Endodermal cell (in vitro differentiated cells): ENCODE results near the gene TRIM44. TPM values are rescaled to one million over a fixed set of nuclear protein-coding genes. Genes with fewer than 3 reads are reported as not detected.

ENCODE experiments used
- DNase-seq: peaks from one replicate; pipeline ENCODE4 v3.0.0-alpha.2; 2017
- H3K27ac ChIP-seq: 2 replicates; pipeline ENCODE4 v1.5.1; 2013; ENCODE audit warnings: mild to moderate bottlenecking, low read depth, low read length, moderate library complexity
- H3K27me3 ChIP-seq: 2 replicates; pipeline ENCODE4 v1.6.1; 2013; ENCODE audit warnings: mild to moderate bottlenecking, low read length, moderate library complexity; ENCODE audit not compliant: insufficient read depth, control insufficient read depth, poor library complexity, severe bottlenecking
- H3K36me3 ChIP-seq: 2 replicates; pipeline ENCODE4 v1.7.0; 2013; ENCODE audit warnings: mild to moderate bottlenecking, low read length, moderate library complexity; ENCODE audit not compliant: control insufficient read depth, insufficient read depth
- H3K4me1 ChIP-seq: one replicate; pipeline ENCODE4 v1.7.0; 2013; ENCODE audit warnings: low read length; ENCODE audit not compliant: control insufficient read depth, insufficient read depth
- H3K4me3 ChIP-seq: 2 replicates; pipeline ENCODE4 v1.5.1; 2013; ENCODE audit warnings: mild to moderate bottlenecking, low read length, moderate library complexity
- H3K9ac ChIP-seq: 2 replicates; pipeline ENCODE4 v1.6.1; 2013; ENCODE audit warnings: mild to moderate bottlenecking, low read length, moderate library complexity; ENCODE audit not compliant: poor library complexity, severe bottlenecking; ENCODE audit errors: extremely low read depth
- H3K9me3 ChIP-seq: 2 replicates; pipeline ENCODE4 v1.6.1; 2013; ENCODE audit warnings: mild to moderate bottlenecking, low read length, moderate library complexity; ENCODE audit not compliant: control insufficient read depth
- H3K27ac Mint-ChIP-seq: 2 replicates; pipeline ENCODE4 v1.8.0; 2020; ENCODE audit warnings: mixed read lengths
- H3K27me3 Mint-ChIP-seq: 2 replicates; pipeline ENCODE4 v1.8.0; 2021; ENCODE audit warnings: mild to moderate bottlenecking, mixed read lengths; ENCODE audit not compliant: insufficient read depth
- H3K36me3 Mint-ChIP-seq: 2 replicates; pipeline ENCODE4 v1.8.0; 2020; ENCODE audit warnings: low read depth, mixed read lengths
- H3K4me1 Mint-ChIP-seq: 2 replicates; pipeline ENCODE4 v1.8.0; 2020; ENCODE audit warnings: mixed read lengths
- H3K4me3 Mint-ChIP-seq: 2 replicates; pipeline ENCODE4 v1.8.0; 2020; ENCODE audit warnings: mild to moderate bottlenecking, moderate library complexity, mixed read lengths
- H3K9me3 Mint-ChIP-seq: 2 replicates; pipeline ENCODE4 v1.8.0; 2020; ENCODE audit warnings: mild to moderate bottlenecking, mixed read lengths
- CTCF ChIP-seq: fragments of 200-600 bp; sonication (generic); conservative IDR thresholded peaks from 2 replicates; pipeline ENCODE4 v1.5.0; 2021; ENCODE audit warnings: antibody characterized with exemption, mild to moderate bottlenecking
- WGBS, 2 experiments: methylation state at CpG; one replicate each; pipeline versions ENCODE4 v1.1.5 to v1.1.7; 2013; ENCODE audit warnings: missing lambda C conversion rate in 2 of 2, mixed read lengths in 1 of 2; ENCODE audit not compliant: insufficient coverage in 1 of 2, insufficient read length in 1 of 2; 5-methylcytosine and 5-hydroxymethylcytosine counted together
- total RNA-seq, 2 donors: library from RNA; stranded (reverse); fragmentation: NEBNext Ultra II Directional in 1 of 2; extraction: Animal tissue kit (Norgen Biotek cat#: 25700) in 1 of 2; gene quantifications; 2 replicates in 1 of 2; 3 replicates in 1 of 2; pipeline ENCODE4 v1.2.1, GENCODE V29; 2021

Gene TRIM44
- total RNA-seq, 2 donors from 2014 or later = 48.5 to 63.8 TPM

GRCh38 chr11:35655254-35655653 is 7.3 kb upstream of the TRIM44 start:
- Histone ChIP-seq H3K36me3 (no peaks in the 10 kb centered on the region), H3K9ac (no peak overlapping the region), H3K4me3 (no peak overlapping the region), H3K27ac (no peak overlapping the region), H3K27me3 (peaks cover 24% of the 10 kb centered on the region), H3K9me3 (no peaks in the 10 kb centered on the region), H3K4me1 (peaks cover 7% of the 10 kb centered on the region)
- DNase-seq = no peak
- Mint-ChIP-seq H3K27ac (no peak overlapping the region), H3K9me3 (no peaks in the 10 kb centered on the region), H3K36me3 (no peaks in the 10 kb centered on the region), H3K27me3 (peaks cover 81% of the 10 kb centered on the region), H3K4me3 (no peak overlapping the region), H3K4me1 (peaks cover 12% of the 10 kb centered on the region)
- no peak for TF ChIP-seq CTCF
- WGBS, 2 experiments = 37 to 80% methylated on average over 1 of the region's 1 CpG

- Mint-ChIP-seq H3K27ac (no peak overlapping the region), H3K27me3 (peaks cover 79% of the 10 kb centered on the region), H3K4me1 (peaks cover 12% of the 10 kb centered on the region), H3K36me3 (no peaks in the 10 kb centered on the region), H3K9me3 (no peaks in the 10 kb centered on the region), H3K4me3 (no peak overlapping the region)
- H3K36me3 ChIP-seq = no peaks in the 10 kb centered on the region
- no peak for TF ChIP-seq CTCF
- DNase-seq = no peak
- no peak overlapping the region for H3K4me3 ChIP-seq
- peaks cover 24% of the 10 kb centered on the region for H3K27me3 ChIP-seq
- H3K9ac ChIP-seq = no peak overlapping the region
- no peaks in the 10 kb centered on the region for H3K9me3 ChIP-seq
- H3K27ac ChIP-seq = no peak overlapping the region
- peaks cover 7% of the 10 kb centered on the region for H3K4me1 ChIP-seq
- WGBS, 2 experiments = 76 to 85% methylated on average over 4 of the region's 4 CpGs
These were observed 6.7 kb upstream of the TRIM44 start for GRCh38 chr11:35655856-35656255.

GRCh38 chr11:35658020-35658948 is 4.3 kb upstream of the TRIM44 start:
- Histone ChIP-seq H3K4me1 (peaks cover 7% of the 10 kb centered on the region), H3K27me3 (peaks cover 34% of the 10 kb centered on the region), H3K27ac (no peak overlapping the region), H3K9ac (no peak overlapping the region), H3K9me3 (peaks cover 3% of the 10 kb centered on the region), H3K36me3 (no peaks in the 10 kb centered on the region), H3K4me3 (no peak overlapping the region)
- Mint-ChIP-seq H3K4me1 (peaks cover 23% of the 10 kb centered on the region), H3K4me3 (no peak overlapping the region), H3K27ac (no peak overlapping the region), H3K27me3 (peaks cover 78% of the 10 kb centered on the region), H3K36me3 (peaks cover 3% of the 10 kb centered on the region), H3K9me3 (peaks cover 6% of the 10 kb centered on the region)
- TF ChIP-seq CTCF = no peak
- 58 to 86% methylated on average over 2 to 3 of the region's 3 CpGs for WGBS, 2 experiments
- DNase-seq = no peak
